Liver (tissue), 9 donors: ENCODE results near the gene RTEL1. TPM values are rescaled to one million over a fixed set of nuclear protein-coding genes. Genes with fewer than 3 reads are reported as not detected.

Source experiments
- DNase-seq: peaks from one replicate; pipeline ENCODE4 v3.0.0-alpha.2; 2017; ENCODE audit warnings: low spot score
- H3K27ac ChIP-seq, 2 donors: one replicate each; pipeline ENCODE4 v1.7.0; 2013; ENCODE audit warnings: inconsistent platforms in 2 of 2, low read length in 2 of 2, control low read depth in 1 of 2, low read depth in 1 of 2, mild to moderate bottlenecking in 1 of 2
- H3K27me3 ChIP-seq, 4 donors: one replicate each; pipeline versions ENCODE4 v1.6.1 to v1.7.0; 2013; ENCODE audit warnings: low read length in 3 of 4, inconsistent platforms in 1 of 4, mild to moderate bottlenecking in 1 of 4, moderate library complexity in 1 of 4; ENCODE audit not compliant: control insufficient read depth in 4 of 4, insufficient read depth in 4 of 4
- H3K36me3 ChIP-seq, 4 donors: one replicate each; pipeline versions ENCODE4 v1.6.1 to v1.7.0; 2013; ENCODE audit warnings: low read length in 3 of 4, mild to moderate bottlenecking in 3 of 4, low read depth in 1 of 4, moderate library complexity in 1 of 4; ENCODE audit not compliant: control insufficient read depth in 4 of 4, insufficient read depth in 3 of 4
- H3K4me1 ChIP-seq, 4 donors: one replicate each; pipeline versions ENCODE4 v1.6.1 to v1.7.0; 2013; ENCODE audit warnings: low read length in 3 of 4, mild to moderate bottlenecking in 3 of 4, moderate library complexity in 1 of 4; ENCODE audit not compliant: control insufficient read depth in 4 of 4, insufficient read depth in 4 of 4
- H3K4me3 ChIP-seq, 3 donors: one replicate each; pipeline versions ENCODE4 v1.6.1 to v1.7.0; 2013; ENCODE audit warnings: low read length in 3 of 3, control low read depth in 1 of 3, low read depth in 1 of 3, mild to moderate bottlenecking in 1 of 3
- H3K9ac ChIP-seq, 2 donors: one replicate each; pipeline ENCODE4 v1.7.0; 2013; ENCODE audit warnings: low read length in 2 of 2, mild to moderate bottlenecking in 2 of 2, moderate library complexity in 2 of 2, control low read depth in 1 of 2, low read depth in 1 of 2
- H3K9me3 ChIP-seq, 4 donors: one replicate each; pipeline versions ENCODE4 v1.6.1 to v1.7.0; 2013; ENCODE audit warnings: low read length in 3 of 4; ENCODE audit not compliant: control insufficient read depth in 4 of 4
- EGR1 ChIP-seq, 2 donors: IDR thresholded peaks; 2 replicates each; pipeline ENCODE4 v1.6.1; 2016 to 2018; ENCODE audit warnings: antibody characterized with exemption in 2 of 2, low read depth in 2 of 2
- FOXA1 ChIP-seq: IDR thresholded peaks from 2 replicates; pipeline ENCODE4 v1.6.1; 2016; ENCODE audit warnings: antibody characterized with exemption
- GABPA ChIP-seq, 2 donors: IDR thresholded peaks in 1 of 2; conservative IDR thresholded peaks in 1 of 2; 2 replicates each; pipeline ENCODE4 v1.6.1; 2016; ENCODE audit warnings: antibody characterized with exemption in 2 of 2, mild to moderate bottlenecking in 1 of 2, moderate library complexity in 1 of 2
- HNF4A ChIP-seq, 2 donors: conservative IDR thresholded peaks; 2 replicates each; pipeline ENCODE4 v1.6.1; 2016; ENCODE audit warnings: antibody characterized with exemption in 2 of 2, mild to moderate bottlenecking in 2 of 2
- HNF4G ChIP-seq: IDR thresholded peaks from 2 replicates; pipeline ENCODE4 v1.6.1; 2016; ENCODE audit warnings: antibody characterized with exemption
- JUND ChIP-seq, 2 donors: IDR thresholded peaks; 2 replicates each; pipeline ENCODE4 v1.6.1; 2016; ENCODE audit warnings: antibody characterized with exemption in 2 of 2
- NR2F2 ChIP-seq: IDR thresholded peaks from 2 replicates; pipeline ENCODE4 v1.6.1; 2016; ENCODE audit warnings: antibody characterized with exemption
- RAD21 ChIP-seq, 2 donors: IDR thresholded peaks; 2 replicates each; pipeline ENCODE4 v1.6.1; 2016; ENCODE audit warnings: antibody characterized with exemption in 2 of 2, mild to moderate bottlenecking in 2 of 2
- RXRA ChIP-seq, 2 donors: IDR thresholded peaks; 2 replicates each; pipeline ENCODE4 v1.6.1; 2017 to 2018; ENCODE audit warnings: antibody characterized with exemption in 2 of 2, mild to moderate bottlenecking in 1 of 2
- SP1 ChIP-seq: IDR thresholded peaks from 2 replicates; pipeline ENCODE4 v1.6.1; 2018; ENCODE audit warnings: antibody characterized with exemption, mild to moderate bottlenecking
- YY1 ChIP-seq: IDR thresholded peaks from 2 replicates; pipeline ENCODE4 v1.6.1; 2016; ENCODE audit warnings: antibody characterized with exemption, mild to moderate bottlenecking
- WGBS: extraction: QIAGEN DNeasy Blood & Tissue Kit; methylation state at CpG from one replicate; pipeline ENCODE4 v1.1.7; 2013; 5-methylcytosine and 5-hydroxymethylcytosine counted together
- polyA plus RNA-seq, 2 donors: library from polyadenylated mRNA; stranded (reverse) in 1 of 2; unstranded in 1 of 2; fragments of 200-250 nt in 1 of 2; fragments of >200 nt in 1 of 2; fragmentation: Nextera tagmentation in 1 of 2; extraction: Ambion mirVana in 1 of 2; gene quantifications; one replicate each; pipeline versions ENCODE4 v1.2.1 to v1.2.3, GENCODE V29; 2013 to 2015
- total RNA-seq, 2 donors: library from RNA; depleted of rRNA; stranded (reverse); fragments of >200 nt; gene quantifications; one replicate each; pipeline ENCODE4 v1.2.3, GENCODE V29; 2014
- TF ChIP-seq, protein P1 (sequence below): IDR thresholded peaks from 2 replicates; pipeline ENCODE4 v1.6.1; 2016; ENCODE audit warnings: antibody characterized with exemption, mild to moderate bottlenecking
- TF ChIP-seq, protein P2 (sequence below): IDR thresholded peaks from 2 replicates; pipeline ENCODE4 v1.6.1; 2016; ENCODE audit warnings: antibody characterized with exemption
- TF ChIP-seq, protein P3 (sequence below): IDR thresholded peaks from 2 replicates; pipeline ENCODE4 v1.6.1; 2016; ENCODE audit warnings: antibody characterized with exemption
- TF ChIP-seq, protein P4 (sequence below): fragments of 150-350 bp; IDR thresholded peaks from 2 replicates; pipeline ENCODE4 v1.5.1; 2017; ENCODE audit warnings: improper control_type of control experiment, low read depth, low read length; ENCODE audit not compliant: missing input control
- donor health status: healthy.
- donor health status: healthy.
- donor health status: healthy.
- donor health status: healthy.
- donor health status: healthy.

Gene RTEL1
- total and polyA plus RNA-seq, 4 donors, result 3.7 to 16.9 (median 7.4) TPM

DNA sequence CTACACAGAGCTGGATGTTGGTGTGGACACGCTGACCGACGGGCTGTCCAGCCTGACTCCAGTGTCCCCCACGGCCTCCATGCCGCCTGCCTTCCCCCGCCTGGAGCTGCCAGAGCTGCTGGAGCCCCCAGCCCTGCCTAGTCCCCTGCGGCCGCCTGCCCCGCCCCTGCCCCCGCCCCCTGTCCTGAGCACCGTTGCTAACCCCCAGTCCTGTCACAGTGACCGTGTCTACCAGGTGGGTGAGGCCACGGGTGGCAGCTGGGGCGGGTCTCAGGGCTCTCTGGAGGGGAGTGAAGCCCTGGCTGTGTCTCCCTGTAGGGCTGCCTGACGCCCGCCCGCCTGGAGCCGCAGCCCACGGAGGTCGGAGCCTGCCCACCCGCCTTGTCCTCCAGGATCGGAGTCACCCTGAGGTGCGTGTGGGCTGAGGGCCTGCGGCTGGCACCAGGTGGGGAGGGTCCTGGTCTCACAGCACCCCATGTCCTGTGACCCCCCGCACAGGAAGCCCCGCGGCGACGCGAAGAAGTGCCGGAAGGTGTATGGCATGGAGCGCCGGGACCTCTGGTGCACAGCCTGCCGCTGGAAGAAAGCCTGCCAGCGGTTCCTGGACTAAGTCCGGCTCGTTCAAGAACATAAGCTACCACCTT, 84.4 kb downstream of the RTEL1 start (continued):
- TF ChIP-seq, protein P1, sequence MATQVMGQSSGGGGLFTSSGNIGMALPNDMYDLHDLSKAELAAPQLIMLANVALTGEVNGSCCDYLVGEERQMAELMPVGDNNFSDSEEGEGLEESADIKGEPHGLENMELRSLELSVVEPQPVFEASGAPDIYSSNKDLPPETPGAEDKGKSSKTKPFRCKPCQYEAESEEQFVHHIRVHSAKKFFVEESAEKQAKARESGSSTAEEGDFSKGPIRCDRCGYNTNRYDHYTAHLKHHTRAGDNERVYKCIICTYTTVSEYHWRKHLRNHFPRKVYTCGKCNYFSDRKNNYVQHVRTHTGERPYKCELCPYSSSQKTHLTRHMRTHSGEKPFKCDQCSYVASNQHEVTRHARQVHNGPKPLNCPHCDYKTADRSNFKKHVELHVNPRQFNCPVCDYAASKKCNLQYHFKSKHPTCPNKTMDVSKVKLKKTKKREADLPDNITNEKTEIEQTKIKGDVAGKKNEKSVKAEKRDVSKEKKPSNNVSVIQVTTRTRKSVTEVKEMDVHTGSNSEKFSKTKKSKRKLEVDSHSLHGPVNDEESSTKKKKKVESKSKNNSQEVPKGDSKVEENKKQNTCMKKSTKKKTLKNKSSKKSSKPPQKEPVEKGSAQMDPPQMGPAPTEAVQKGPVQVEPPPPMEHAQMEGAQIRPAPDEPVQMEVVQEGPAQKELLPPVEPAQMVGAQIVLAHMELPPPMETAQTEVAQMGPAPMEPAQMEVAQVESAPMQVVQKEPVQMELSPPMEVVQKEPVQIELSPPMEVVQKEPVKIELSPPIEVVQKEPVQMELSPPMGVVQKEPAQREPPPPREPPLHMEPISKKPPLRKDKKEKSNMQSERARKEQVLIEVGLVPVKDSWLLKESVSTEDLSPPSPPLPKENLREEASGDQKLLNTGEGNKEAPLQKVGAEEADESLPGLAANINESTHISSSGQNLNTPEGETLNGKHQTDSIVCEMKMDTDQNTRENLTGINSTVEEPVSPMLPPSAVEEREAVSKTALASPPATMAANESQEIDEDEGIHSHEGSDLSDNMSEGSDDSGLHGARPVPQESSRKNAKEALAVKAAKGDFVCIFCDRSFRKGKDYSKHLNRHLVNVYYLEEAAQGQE, result no peak
- TF ChIP-seq, protein P2, sequence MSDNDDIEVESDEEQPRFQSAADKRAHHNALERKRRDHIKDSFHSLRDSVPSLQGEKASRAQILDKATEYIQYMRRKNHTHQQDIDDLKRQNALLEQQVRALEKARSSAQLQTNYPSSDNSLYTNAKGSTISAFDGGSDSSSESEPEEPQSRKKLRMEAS, result no peak
- TF ChIP-seq NR2F2 (no peak), YY1 (no peak), HNF4A (conservative IDR thresholded peaks at IDR 0.05) (no peak)

DNA sequence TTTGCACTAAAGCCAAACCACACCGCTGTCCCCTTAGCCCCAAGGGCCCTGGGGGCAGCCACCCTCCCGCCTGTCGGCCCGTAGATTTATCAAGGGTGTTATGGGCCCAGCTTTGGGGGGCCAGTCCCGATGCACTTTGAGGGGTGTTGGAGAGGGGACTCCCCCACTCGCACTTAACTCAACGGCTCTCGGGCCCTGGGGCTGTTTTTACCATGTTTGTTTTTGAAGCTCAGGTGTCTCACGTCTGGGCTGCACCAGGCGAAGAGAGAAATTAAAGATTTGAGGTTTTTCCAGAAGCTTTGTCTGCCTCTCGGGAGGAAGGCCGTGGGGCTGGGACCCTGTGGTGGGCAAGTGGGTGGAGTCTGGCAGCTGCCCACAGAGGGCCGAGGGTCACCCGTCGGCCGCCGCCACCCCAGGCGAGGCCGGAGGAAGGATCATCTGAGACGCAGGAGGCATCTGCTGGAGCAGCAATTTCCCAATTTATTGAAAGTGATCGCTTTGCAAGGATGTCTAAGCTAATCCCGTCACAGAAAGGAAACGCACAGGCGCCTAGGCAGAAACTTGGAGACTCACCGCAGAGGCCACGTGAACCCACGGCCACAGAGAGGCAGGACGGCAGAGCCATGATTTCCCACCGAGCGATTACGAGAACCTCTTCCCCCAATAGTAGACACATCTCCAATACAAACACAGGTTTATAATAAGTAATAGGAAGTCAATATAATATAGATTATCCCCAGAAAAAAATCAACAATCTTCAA, 85.3 kb downstream of the RTEL1 start:
- Histone ChIP-seq H3K9me3 (no peaks in the 10 kb centered on the region), H3K4me1 (peaks cover 8 to 43% (median 35%) of the 10 kb centered on the region in 4 donors), H3K27me3 (no peaks in the 10 kb centered on the region), H3K36me3 (no peaks in the 10 kb centered on the region), H3K9ac (no peak overlapping the region), H3K27ac (no peak overlapping the region), H3K4me3 (no peak overlapping the region)
- 57% methylated on average over 31 of the region's 31 CpGs for WGBS
- DNase-seq, result peak; percentile 35
- TF ChIP-seq HNF4G, result no peak
- no peak for TF ChIP-seq EGR1 (IDR thresholded peaks at IDR 0.05; ENCODE audit: low read depth in 2 of 2)
- TF ChIP-seq HNF4A (conservative IDR thresholded peaks at IDR 0.05), result no peak
- TF ChIP-seq JUND (IDR thresholded peaks at IDR 0.05), result no peak
- TF ChIP-seq, protein P3, sequence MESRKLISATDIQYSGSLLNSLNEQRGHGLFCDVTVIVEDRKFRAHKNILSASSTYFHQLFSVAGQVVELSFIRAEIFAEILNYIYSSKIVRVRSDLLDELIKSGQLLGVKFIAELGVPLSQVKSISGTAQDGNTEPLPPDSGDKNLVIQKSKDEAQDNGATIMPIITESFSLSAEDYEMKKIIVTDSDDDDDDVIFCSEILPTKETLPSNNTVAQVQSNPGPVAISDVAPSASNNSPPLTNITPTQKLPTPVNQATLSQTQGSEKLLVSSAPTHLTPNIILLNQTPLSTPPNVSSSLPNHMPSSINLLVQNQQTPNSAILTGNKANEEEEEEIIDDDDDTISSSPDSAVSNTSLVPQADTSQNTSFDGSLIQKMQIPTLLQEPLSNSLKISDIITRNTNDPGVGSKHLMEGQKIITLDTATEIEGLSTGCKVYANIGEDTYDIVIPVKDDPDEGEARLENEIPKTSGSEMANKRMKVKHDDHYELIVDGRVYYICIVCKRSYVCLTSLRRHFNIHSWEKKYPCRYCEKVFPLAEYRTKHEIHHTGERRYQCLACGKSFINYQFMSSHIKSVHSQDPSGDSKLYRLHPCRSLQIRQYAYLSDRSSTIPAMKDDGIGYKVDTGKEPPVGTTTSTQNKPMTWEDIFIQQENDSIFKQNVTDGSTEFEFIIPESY, result no peak
- TF ChIP-seq YY1, result no peak
- no peak for TF ChIP-seq RAD21 (IDR thresholded peaks at IDR 0.05)
- TF ChIP-seq, protein P4, sequence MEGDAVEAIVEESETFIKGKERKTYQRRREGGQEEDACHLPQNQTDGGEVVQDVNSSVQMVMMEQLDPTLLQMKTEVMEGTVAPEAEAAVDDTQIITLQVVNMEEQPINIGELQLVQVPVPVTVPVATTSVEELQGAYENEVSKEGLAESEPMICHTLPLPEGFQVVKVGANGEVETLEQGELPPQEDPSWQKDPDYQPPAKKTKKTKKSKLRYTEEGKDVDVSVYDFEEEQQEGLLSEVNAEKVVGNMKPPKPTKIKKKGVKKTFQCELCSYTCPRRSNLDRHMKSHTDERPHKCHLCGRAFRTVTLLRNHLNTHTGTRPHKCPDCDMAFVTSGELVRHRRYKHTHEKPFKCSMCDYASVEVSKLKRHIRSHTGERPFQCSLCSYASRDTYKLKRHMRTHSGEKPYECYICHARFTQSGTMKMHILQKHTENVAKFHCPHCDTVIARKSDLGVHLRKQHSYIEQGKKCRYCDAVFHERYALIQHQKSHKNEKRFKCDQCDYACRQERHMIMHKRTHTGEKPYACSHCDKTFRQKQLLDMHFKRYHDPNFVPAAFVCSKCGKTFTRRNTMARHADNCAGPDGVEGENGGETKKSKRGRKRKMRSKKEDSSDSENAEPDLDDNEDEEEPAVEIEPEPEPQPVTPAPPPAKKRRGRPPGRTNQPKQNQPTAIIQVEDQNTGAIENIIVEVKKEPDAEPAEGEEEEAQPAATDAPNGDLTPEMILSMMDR, result no peak
- TF ChIP-seq FOXA1, result no peak
- TF ChIP-seq, protein P2, result no peak
- no peak for TF ChIP-seq SP1
- no peak for TF ChIP-seq RXRA (IDR thresholded peaks at IDR 0.05)
- TF ChIP-seq, protein P1, result no peak
- no peak for TF ChIP-seq NR2F2
- TF ChIP-seq GABPA (IDR thresholded peaks at IDR 0.05 in 1 of 2, conservative IDR thresholded peaks at IDR 0.05 in 1 of 2), result no peak
